K562 (cell line): Measurements from ENCODE around the gene TMEM126B. TPM values are rescaled to one million over a fixed set of nuclear protein-coding genes. Genes with fewer than 3 reads are reported as not detected.

Source experiments
- BRF1 ChIP-seq: IDR thresholded peaks from 3 replicates; pipeline ENCODE4 v1.6.1; 2011; ENCODE audit warnings: borderline replicate concordance, mild to moderate bottlenecking; ENCODE audit not compliant: insufficient read length; ENCODE audit errors: extremely low read depth
- CC2D1A ChIP-seq: fragments of 450-650 bp; IDR thresholded peaks from 2 replicates; pipeline ENCODE4 v1.6.1; 2017; ENCODE audit warnings: mild to moderate bottlenecking
- CHD7 ChIP-seq: fragments of 200-600 bp; sonication (generic); IDR thresholded peaks from one replicate; pipeline ENCODE4 v1.6.1; 2012; ENCODE audit warnings: mild to moderate bottlenecking, low read depth, low read length, inconsistent platforms
- DPF2 ChIP-seq: fragments of 450-650 bp; IDR thresholded peaks from 2 replicates; pipeline ENCODE4 v1.6.1; 2016
- FOXP1 ChIP-seq: sonication (generic); formaldehyde crosslinking; IDR thresholded peaks from 2 replicates; pipeline ENCODE4 v1.8.0; 2022; ENCODE audit warnings: mild to moderate bottlenecking, missing genetic modification reagents
- GTF2F1 ChIP-seq: IDR thresholded peaks from 2 replicates; pipeline ENCODE4 v1.6.1; 2011; ENCODE audit warnings: low read depth, low read length, improper control_type of control experiment
- JUNB ChIP-seq: fragments of 450-650 bp; formaldehyde crosslinking; conservative IDR thresholded peaks from 2 replicates; pipeline ENCODE4 v1.4.0; 2020; ENCODE audit warnings: mild to moderate bottlenecking
- LCOR ChIP-seq: sonication (generic); formaldehyde crosslinking; IDR thresholded peaks from 2 replicates; pipeline ENCODE4 v1.8.0; 2022; ENCODE audit warnings: mild to moderate bottlenecking, missing genetic modification reagents
- MCM7 ChIP-seq, 2 experiments: fragments of 450-650 bp; IDR thresholded peaks; 2 replicates each; pipeline ENCODE4 v1.6.1; 2016 to 2018
- NFATC3 ChIP-seq: fragments of 450-650 bp; IDR thresholded peaks from 2 replicates; pipeline ENCODE4 v1.6.1; 2017; ENCODE audit warnings: mild to moderate bottlenecking
- NFE2L1 ChIP-seq: fragments of 450-650 bp; IDR thresholded peaks from 2 replicates; pipeline ENCODE4 v1.6.1; 2016; ENCODE audit warnings: missing genetic modification characterization, low read depth, mild to moderate bottlenecking, missing compliant biosample characterization, moderate library complexity, borderline replicate concordance
- RBM14 ChIP-seq: fragments of 200-400 bp; formaldehyde crosslinking; IDR thresholded peaks from 2 replicates; pipeline ENCODE4 v1.6.1; 2018; ENCODE audit warnings: low read depth, mild to moderate bottlenecking, low read length, moderate library complexity, borderline replicate concordance; ENCODE audit not compliant: insufficient read depth
- SNIP1 ChIP-seq: fragments of 450-650 bp; IDR thresholded peaks from 2 replicates; pipeline ENCODE4 v1.7.1; 2017; ENCODE audit warnings: low read depth, mild to moderate bottlenecking
- SNRNP70 ChIP-seq: fragments of 200-400 bp; formaldehyde crosslinking; optimal IDR thresholded peaks from 2 replicates; pipeline ENCODE3; 2017; ENCODE audit warnings: low read depth, low read length
- ZNF12 ChIP-seq: sonication (generic); formaldehyde crosslinking; IDR thresholded peaks from 2 replicates; pipeline ENCODE4 v1.4.0; 2020; ENCODE audit warnings: mild to moderate bottlenecking, missing genetic modification reagents
- ZSCAN32 ChIP-seq: fragments of 450-650 bp; formaldehyde crosslinking; IDR thresholded peaks from 2 replicates; pipeline ENCODE4 v1.4.0; 2020; ENCODE audit warnings: mild to moderate bottlenecking, moderate library complexity
- polyA plus RNA-seq, 8 experiments: library from polyadenylated mRNA; depleted of rRNA in 4 of 8; stranded (reverse) in 5 of 8; unstranded in 3 of 8; fragments of >200 nt; fragmentation: Nextera tagmentation in 2 of 8; fragmentation: Illumina TruSeq in 1 of 8; extraction: Ambion mirVana in 2 of 8; extraction: Trizol in 1 of 8; gene quantifications; 2 replicates each; pipeline versions ENCODE4 v1.2.1 to v1.2.3, GENCODE V29; 2011 to 2014; ENCODE audit warnings: inconsistent platforms in 1 of 8, missing spikeins in 1 of 8
- total RNA-seq, 7 experiments: library from RNA; depleted of rRNA in 6 of 7; stranded (reverse); fragments of >200 nt in 6 of 7; fragmentation: Illumina TruSeq in 2 of 7; extraction: Trizol in 2 of 7; gene quantifications; 2 replicates each; pipeline versions ENCODE4 v1.2.1 to v1.2.3, GENCODE V29; 2011 to 2021; ENCODE audit warnings: low replicate concordance in 1 of 7
- TF ChIP-seq, protein P1 (sequence below): fragments of 250-450 bp; sonication (Bioruptor Pico); IDR thresholded peaks from 2 replicates; pipeline ENCODE4 v1.9.0; 2021; ENCODE audit warnings: mild to moderate bottlenecking

The TMEM126B gene
- total and polyA plus RNA-seq, 9 of the 15 experiments (the other 6 are each of a cell fraction or from before 2014, with no cell fraction given) = 85.5 to 226 (median 164) TPM

GRCh38 chr11:85627998-85628770 is at the start of gene TMEM126B (continued):
- TF ChIP-seq SNIP1 (no peak), JUNB (CRISPR knock-in tag) (no peak), ZNF12 (no peak), NFE2L1 (tag) (no peak), SNRNP70 (no peak), FOXP1 (0 out of 2 replicates have a peak, but pooled peaks have one; percentile 23), NFATC3 (no peak), DPF2 (no peak; the same call in 1 of the 2 replicates), BRF1 (no peak), LCOR (CRISPR knock-in tag) (peak; percentile 78; the same call in 1 of the 2 replicates), RBM14 (no peak), ZSCAN32 (CRISPR knock-in tag) (no peak), GTF2F1 (0 out of 2 replicates have a peak, but pooled peaks have one; percentile 28), CC2D1A (no peak; the same call in 1 of the 2 replicates), MCM7 (IDR thresholded peaks at IDR 0.05) (no peak), CHD7 (no peak)
- TF ChIP-seq, protein P1, sequence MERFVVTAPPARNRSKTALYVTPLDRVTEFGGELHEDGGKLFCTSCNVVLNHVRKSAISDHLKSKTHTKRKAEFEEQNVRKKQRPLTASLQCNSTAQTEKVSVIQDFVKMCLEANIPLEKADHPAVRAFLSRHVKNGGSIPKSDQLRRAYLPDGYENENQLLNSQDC (CRISPR knock-in tag) = no peak
